Panc1 (cell line): ENCODE data around the gene PRAMEF12. TPM values are rescaled to one million over a fixed set of nuclear protein-coding genes. Genes with fewer than 3 reads are reported as not detected.
"Not testable (repeated sequence)": the region's sequence is repeated elsewhere in the genome, so short reads cannot be mapped to it uniquely, and the experiment has no call there.

Source experiments
- ATAC-seq: fragments of 200-7000 bp; cut with Tn5 transposase; 2 replicates; pipeline ENCODE4 v1.9.1; 2020; ENCODE audit warnings: mild to moderate bottlenecking, moderate library complexity
- BruUV-seq: library from RNA; stranded (reverse); fragments of 400-500 nt; replicated peaks from 2 replicates; lab custom pipeline; 2021; lab: Mats Ljungman, UMichigan
- CTCF ChIA-PET: fragments of 300-600 bp; sonication (Branson Sonifier 250); formaldehyde crosslinking; loops from one replicate; lab custom pipeline; 2022; ENCODE audit warnings: antibody characterized with exemption; lab: Charles Lee
- POLR2A ChIA-PET: fragments of 300-600 bp; sonication (Branson Sonifier 250); formaldehyde crosslinking; loops from one replicate; lab custom pipeline; 2022; ENCODE audit warnings: antibody characterized with exemption; lab: Charles Lee
- DNase-seq: peaks from one replicate; pipeline ENCODE4 v3.0.0-alpha.2; 2010; ENCODE audit warnings: low read depth, low spot score
- H3K27ac ChIP-seq: 2 replicates; pipeline ENCODE4 v1.5.1; 2011; ENCODE audit warnings: mild to moderate bottlenecking, low read length, inconsistent platforms
- H3K27me3 ChIP-seq: fragments of 200-500 bp; sonication (Bioruptor generic); 2 replicates; pipeline ENCODE4 v1.6.0; 2014; ENCODE audit warnings: low read length, inconsistent platforms; ENCODE audit not compliant: control insufficient read depth, insufficient read depth
- H3K36me3 ChIP-seq: fragments of 200-500 bp; sonication (Bioruptor generic); 2 replicates; pipeline ENCODE4 v1.5.1; 2014; ENCODE audit warnings: inconsistent platforms, mild to moderate bottlenecking, low read length, moderate library complexity; ENCODE audit not compliant: control insufficient read depth, insufficient read depth
- H3K4me1 ChIP-seq: 2 replicates; pipeline ENCODE4 v1.5.1; 2011; ENCODE audit warnings: inconsistent platforms, mild to moderate bottlenecking, low read length, moderate library complexity; ENCODE audit not compliant: control insufficient read depth, insufficient read depth
- H3K4me3 ChIP-seq, 2 experiments: 2 replicates each; pipeline ENCODE4 v1.5.1; 2011 to 2012; ENCODE audit warnings: low read depth in 2 of 2, low read length in 2 of 2, mild to moderate bottlenecking in 2 of 2, inconsistent platforms in 1 of 2, moderate library complexity in 1 of 2
- H3K9me3 ChIP-seq: fragments of 200-500 bp; sonication (Bioruptor generic); 2 replicates; pipeline ENCODE4 v1.5.1; 2014; ENCODE audit warnings: low read depth, mild to moderate bottlenecking, inconsistent platforms, low read length, moderate library complexity; ENCODE audit not compliant: control insufficient read depth, insufficient read depth
- POLR2AphosphoS5 ChIP-seq: IDR thresholded peaks from 2 replicates; pipeline ENCODE4 v1.6.1; 2012; ENCODE audit warnings: mild to moderate bottlenecking, low read depth, low read length, moderate library complexity
- SIN3A ChIP-seq: IDR thresholded peaks from 2 replicates; pipeline ENCODE4 v1.6.1; 2012; ENCODE audit warnings: low read depth, mild to moderate bottlenecking, low read length, moderate library complexity, borderline replicate concordance; ENCODE audit not compliant: insufficient read depth
- TCF7L2 ChIP-seq: IDR thresholded peaks from 2 replicates; pipeline ENCODE4 v1.6.1; 2011; ENCODE audit warnings: mild to moderate bottlenecking, low read depth, low read length, inconsistent platforms
- in situ Hi-C: cut with HindIII; loops from 2 replicates; pipeline ENCODE4 v1.10.0; 2016; ENCODE audit warnings: low sequenced_read_pairs, low pct_unique_long_range_greater_than_20kb
- intact Hi-C: fragments of 100-400 bp; cut with micrococcal nuclease; formaldehyde crosslinking; loops from one replicate; pipeline ENCODE4 v1.10.0; 2022; ENCODE audit not compliant: unreplicated experiment
- total RNA-seq: library from RNA; stranded (reverse); gene quantifications from one replicate; pipeline ENCODE4 v1.2.1, GENCODE V29; 2021; ENCODE audit not compliant: unreplicated experiment
- TF ChIP-seq, protein P1 (sequence below), 2 experiments: IDR thresholded peaks; 2 replicates each; pipeline ENCODE4 v1.6.1; 2011 to 2012; ENCODE audit warnings: low read depth in 2 of 2, control low read depth in 1 of 2, low read length in 1 of 2, mild to moderate bottlenecking in 1 of 2, moderate library complexity in 1 of 2; ENCODE audit not compliant: insufficient read depth in 1 of 2
- TF ChIP-seq, protein P2 (sequence below): fragments of 450-650 bp; IDR thresholded peaks from 2 replicates; pipeline ENCODE4 v1.5.1; 2017; ENCODE audit warnings: mild to moderate bottlenecking

Gene PRAMEF12
- total RNA-seq, 1 experiment from 2014 or later = not detected

- no TSS peak for BruUV-seq
- ChIA-PET POLR2A (no interaction called here), CTCF (no interaction called here)
- DNase-seq (no peak), ATAC-seq (no peak)
- no peak overlapping the region for H3K27ac ChIP-seq
- in situ Hi-C loops = no loop called here
- no peak overlapping the region for H3K4me3 ChIP-seq
- TF ChIP-seq POLR2AphosphoS5 (no peak), TCF7L2 (no peak), SIN3A (no peak)
- TF ChIP-seq, protein P1, sequence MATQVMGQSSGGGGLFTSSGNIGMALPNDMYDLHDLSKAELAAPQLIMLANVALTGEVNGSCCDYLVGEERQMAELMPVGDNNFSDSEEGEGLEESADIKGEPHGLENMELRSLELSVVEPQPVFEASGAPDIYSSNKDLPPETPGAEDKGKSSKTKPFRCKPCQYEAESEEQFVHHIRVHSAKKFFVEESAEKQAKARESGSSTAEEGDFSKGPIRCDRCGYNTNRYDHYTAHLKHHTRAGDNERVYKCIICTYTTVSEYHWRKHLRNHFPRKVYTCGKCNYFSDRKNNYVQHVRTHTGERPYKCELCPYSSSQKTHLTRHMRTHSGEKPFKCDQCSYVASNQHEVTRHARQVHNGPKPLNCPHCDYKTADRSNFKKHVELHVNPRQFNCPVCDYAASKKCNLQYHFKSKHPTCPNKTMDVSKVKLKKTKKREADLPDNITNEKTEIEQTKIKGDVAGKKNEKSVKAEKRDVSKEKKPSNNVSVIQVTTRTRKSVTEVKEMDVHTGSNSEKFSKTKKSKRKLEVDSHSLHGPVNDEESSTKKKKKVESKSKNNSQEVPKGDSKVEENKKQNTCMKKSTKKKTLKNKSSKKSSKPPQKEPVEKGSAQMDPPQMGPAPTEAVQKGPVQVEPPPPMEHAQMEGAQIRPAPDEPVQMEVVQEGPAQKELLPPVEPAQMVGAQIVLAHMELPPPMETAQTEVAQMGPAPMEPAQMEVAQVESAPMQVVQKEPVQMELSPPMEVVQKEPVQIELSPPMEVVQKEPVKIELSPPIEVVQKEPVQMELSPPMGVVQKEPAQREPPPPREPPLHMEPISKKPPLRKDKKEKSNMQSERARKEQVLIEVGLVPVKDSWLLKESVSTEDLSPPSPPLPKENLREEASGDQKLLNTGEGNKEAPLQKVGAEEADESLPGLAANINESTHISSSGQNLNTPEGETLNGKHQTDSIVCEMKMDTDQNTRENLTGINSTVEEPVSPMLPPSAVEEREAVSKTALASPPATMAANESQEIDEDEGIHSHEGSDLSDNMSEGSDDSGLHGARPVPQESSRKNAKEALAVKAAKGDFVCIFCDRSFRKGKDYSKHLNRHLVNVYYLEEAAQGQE (IDR thresholded peaks at IDR 0.05; ENCODE audit: insufficient read depth in 1 of 2, low read depth in 2 of 2, low read length in 1 of 2) = no peak
- TF ChIP-seq, protein P2, sequence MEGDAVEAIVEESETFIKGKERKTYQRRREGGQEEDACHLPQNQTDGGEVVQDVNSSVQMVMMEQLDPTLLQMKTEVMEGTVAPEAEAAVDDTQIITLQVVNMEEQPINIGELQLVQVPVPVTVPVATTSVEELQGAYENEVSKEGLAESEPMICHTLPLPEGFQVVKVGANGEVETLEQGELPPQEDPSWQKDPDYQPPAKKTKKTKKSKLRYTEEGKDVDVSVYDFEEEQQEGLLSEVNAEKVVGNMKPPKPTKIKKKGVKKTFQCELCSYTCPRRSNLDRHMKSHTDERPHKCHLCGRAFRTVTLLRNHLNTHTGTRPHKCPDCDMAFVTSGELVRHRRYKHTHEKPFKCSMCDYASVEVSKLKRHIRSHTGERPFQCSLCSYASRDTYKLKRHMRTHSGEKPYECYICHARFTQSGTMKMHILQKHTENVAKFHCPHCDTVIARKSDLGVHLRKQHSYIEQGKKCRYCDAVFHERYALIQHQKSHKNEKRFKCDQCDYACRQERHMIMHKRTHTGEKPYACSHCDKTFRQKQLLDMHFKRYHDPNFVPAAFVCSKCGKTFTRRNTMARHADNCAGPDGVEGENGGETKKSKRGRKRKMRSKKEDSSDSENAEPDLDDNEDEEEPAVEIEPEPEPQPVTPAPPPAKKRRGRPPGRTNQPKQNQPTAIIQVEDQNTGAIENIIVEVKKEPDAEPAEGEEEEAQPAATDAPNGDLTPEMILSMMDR = no peak
- H3K4me1 ChIP-seq = no peaks in the 10 kb centered on the region
- no peaks in the 10 kb centered on the region for H3K27me3 ChIP-seq
- H3K36me3 ChIP-seq = no peaks in the 10 kb centered on the region
- intact Hi-C loops = no loop called here
- no peaks in the 10 kb centered on the region for H3K9me3 ChIP-seq
Measured at GRCh38 chr1:12811409-12811784, 37.9 kb downstream of the PRAMEF12 start.

DNA sequence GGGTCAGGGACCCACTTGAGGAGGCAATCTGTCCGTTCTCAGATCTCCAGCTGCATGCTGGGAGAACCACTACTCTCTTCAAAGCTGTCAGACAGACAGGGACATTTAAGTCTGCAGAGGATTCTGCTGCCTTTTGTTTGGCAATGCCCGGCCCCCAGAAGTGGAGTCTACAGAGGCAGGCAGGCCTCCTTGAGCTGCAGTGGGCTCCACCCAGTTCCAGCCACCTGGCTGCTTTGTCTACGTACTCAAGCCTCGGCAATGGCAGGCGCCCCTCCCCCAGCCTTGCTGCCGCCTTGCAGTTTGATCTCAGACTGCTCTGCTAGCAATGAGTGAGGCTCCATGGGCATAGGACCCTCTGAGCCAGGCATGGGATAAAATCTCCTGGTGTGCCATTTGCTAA, 45.5 kb downstream of the PRAMEF12 start:
- in situ Hi-C loops, ATAC-seq, H3K4me1 ChIP-seq, CTCF ChIA-PET, DNase-seq, H3K36me3 ChIP-seq, H3K9me3 ChIP-seq, POLR2A ChIA-PET, H3K27ac ChIP-seq, H3K4me3 ChIP-seq, H3K27me3 ChIP-seq, intact Hi-C loops, BruUV-seq: not testable (repeated sequence)

Other genes starting within 250 kb of the PRAMEF12 start
- gene DHRS3, start 155.5 kb upstream of the PRAMEF12 start, total RNA-seq = 113 TPM
- gene AADACL4, start 129.7 kb upstream of the PRAMEF12 start, total RNA-seq = not detected
- gene AADACL3, start 57.6 kb upstream of the PRAMEF12 start, total RNA-seq = not detected
- gene CFAP107, start 27.5 kb upstream of the PRAMEF12 start, total RNA-seq = not detected
- gene PRAMEF1, start 17.7 kb downstream of the PRAMEF12 start, total RNA-seq = not detected
- not detected for gene PRAMEF11, start 57.7 kb downstream of the PRAMEF12 start, total RNA-seq
- not detected for gene HNRNPCL1, start 75.0 kb downstream of the PRAMEF12 start, total RNA-seq
- not detected for gene PRAMEF2, start 83.3 kb downstream of the PRAMEF12 start, total RNA-seq
- gene PRAMEF4, start 112.5 kb downstream of the PRAMEF12 start, total RNA-seq = not detected
- not detected for gene PRAMEF10, start 124.5 kb downstream of the PRAMEF12 start, total RNA-seq
- not detected for gene PRAMEF7, start 142.9 kb downstream of the PRAMEF12 start, total RNA-seq
- gene PRAMEF6, start 173.8 kb downstream of the PRAMEF12 start, total RNA-seq = not detected